Mammary epithelial cell (primary cell): ENCODE measurements around the gene SLC16A14.

Source experiments
- CTCF ChIP-seq, 2 donors: IDR thresholded peaks in 1 of 2; conservative IDR thresholded peaks in 1 of 2; 2 replicates each; pipeline ENCODE4 v1.5.1; 2011 to 2012; ENCODE audit warnings: inconsistent platforms in 2 of 2, low read length in 2 of 2, mild to moderate bottlenecking in 2 of 2, control low read depth in 1 of 2, low read depth in 1 of 2; ENCODE audit not compliant: insufficient read depth in 1 of 2; ENCODE audit errors: extremely low read depth in 1 of 2
- EZH2 ChIP-seq: IDR thresholded peaks from 2 replicates; pipeline ENCODE4 v1.6.1; 2012; ENCODE audit warnings: low read length, inconsistent platforms, borderline replicate concordance

- peak in 1 of 2 donors; percentile 41 for TF ChIP-seq CTCF (conservative IDR thresholded peaks at IDR 0.05 in 1 of 2, IDR thresholded peaks at IDR 0.05 in 1 of 2; ENCODE audit: extremely low read depth in 1 of 2, insufficient read depth in 1 of 2, low read depth in 1 of 2, low read length in 2 of 2)
- TF ChIP-seq EZH2, result no peak
Observed at GRCh38 chr2:230068651-230069055, at the start of gene SLC16A14.
